MM.1S (cell line): ENCODE results near the gene PLCB1.

Source experiments
- DNase-seq: peaks from one replicate; pipeline ENCODE4 v3.0.0-alpha.2; 2015
- H2AFZ ChIP-seq: fragments of 300-600 bp; sonication (generic); 2 replicates; pipeline ENCODE4 v1.6.0; 2016; ENCODE audit warnings: antibody characterized with exemption, low read length
- H3F3A ChIP-seq: fragments of 300-600 bp; sonication (generic); 2 replicates; pipeline ENCODE4 v1.6.1; 2016; ENCODE audit warnings: mild to moderate bottlenecking, antibody characterized with exemption, low read length, moderate library complexity, mixed read lengths; ENCODE audit not compliant: insufficient read depth
- H3K27ac ChIP-seq: fragments of 300-600 bp; sonication (generic); 2 replicates; pipeline ENCODE4 v1.5.1; 2016; ENCODE audit warnings: mild to moderate bottlenecking, low read length
- H3K27me3 ChIP-seq: fragments of 300-600 bp; sonication (generic); replicated peaks from 2 replicates; pipeline ENCODE4 v1.6.0; 2016; ENCODE audit warnings: low read length; ENCODE audit not compliant: insufficient read depth
- H3K36me3 ChIP-seq: fragments of 300-600 bp; sonication (generic); replicated peaks from 2 replicates; pipeline ENCODE4 v1.6.1; 2016; ENCODE audit warnings: mild to moderate bottlenecking, low read length, mixed read lengths; ENCODE audit not compliant: insufficient read depth
- H3K4me1 ChIP-seq: fragments of 300-600 bp; sonication (generic); 2 replicates; pipeline ENCODE4 v1.6.1; 2016; ENCODE audit warnings: low read length, mixed read lengths
- H3K4me2 ChIP-seq: fragments of 300-600 bp; sonication (generic); 2 replicates; pipeline ENCODE4 v1.6.0; 2016; ENCODE audit warnings: low read depth, low read length
- H3K4me3 ChIP-seq: fragments of 300-600 bp; sonication (generic); 2 replicates; pipeline ENCODE4 v1.5.1; 2016; ENCODE audit warnings: low read length, mixed read lengths
- H3K79me2 ChIP-seq: fragments of 300-600 bp; sonication (generic); 2 replicates; pipeline ENCODE4 v1.6.1; 2016; ENCODE audit warnings: mixed run types, low read length, mixed read lengths
- H3K9ac ChIP-seq: fragments of 300-600 bp; sonication (generic); 2 replicates; pipeline ENCODE4 v1.6.1; 2016; ENCODE audit warnings: low read length, mixed read lengths
- H3K9me2 ChIP-seq: fragments of 300-600 bp; sonication (generic); replicated peaks from 2 replicates; pipeline ENCODE4 v1.6.1; 2016; ENCODE audit warnings: mild to moderate bottlenecking, low read length, mixed read lengths; ENCODE audit not compliant: insufficient read depth
- H3K9me3 ChIP-seq: fragments of 300-600 bp; sonication (generic); replicated peaks from 2 replicates; pipeline ENCODE4 v1.6.1; 2016; ENCODE audit warnings: mild to moderate bottlenecking, low read length, mixed read lengths; ENCODE audit not compliant: insufficient read depth
- H4K20me1 ChIP-seq: fragments of 300-600 bp; sonication (generic); 2 replicates; pipeline ENCODE4 v1.6.1; 2016; ENCODE audit warnings: mild to moderate bottlenecking, low read length, moderate library complexity, mixed read lengths; ENCODE audit not compliant: insufficient read depth
- EZH2 ChIP-seq: fragments of 300-600 bp; sonication (generic); optimal IDR thresholded peaks from 2 replicates; pipeline ENCODE3; 2017; ENCODE audit warnings: low read depth, mild to moderate bottlenecking, antibody characterized with exemption, low read length, mixed read lengths
- EZH2phosphoT487 ChIP-seq: fragments of 300-600 bp; sonication (generic); IDR thresholded peaks from 2 replicates; pipeline ENCODE4 v1.6.1; 2018; ENCODE audit warnings: antibody characterized with exemption, low read length
- TF ChIP-seq, protein P1 (sequence below): fragments of 300-600 bp; sonication (generic); IDR thresholded peaks from 2 replicates; pipeline ENCODE4 v1.5.1; 2016; ENCODE audit warnings: antibody characterized with exemption, low read length, mixed read lengths

PLCB1 gene

DNA sequence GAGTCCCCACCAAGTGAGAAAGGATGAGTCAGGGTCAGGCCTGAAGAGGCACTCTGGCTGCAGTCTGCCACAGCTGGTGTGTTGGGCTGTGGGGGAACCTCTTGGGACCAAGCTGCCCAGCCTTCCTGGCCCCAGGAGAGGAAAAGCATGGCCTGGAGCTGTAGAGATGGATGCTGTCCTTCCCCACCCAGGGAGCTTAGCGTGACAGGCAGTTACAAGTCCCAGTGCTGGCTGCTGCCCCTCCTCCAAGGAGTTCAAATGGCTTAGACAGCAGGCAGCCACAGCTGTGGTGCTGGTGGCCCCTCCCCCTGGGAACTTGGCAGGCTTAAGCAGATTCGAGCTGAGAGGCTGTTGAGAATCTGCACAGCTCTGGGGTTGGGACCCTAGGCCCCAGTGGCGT lies 253.2 kb downstream of the PLCB1 start:
- Histone ChIP-seq H4K20me1 (no peaks in the 10 kb centered on the region), H3K9me2 (no peaks in the 10 kb centered on the region), H3K36me3 (no peaks in the 10 kb centered on the region), H3K27me3 (no peaks in the 10 kb centered on the region), H3K27ac (no peak overlapping the region), H3K9me3 (no peaks in the 10 kb centered on the region), H3K4me3 (no peak overlapping the region), H3K79me2 (no peaks in the 10 kb centered on the region), H3K4me2 (no peak overlapping the region), H3K4me1 (no peaks in the 10 kb centered on the region), H3K9ac (no peak overlapping the region), H3F3A (no peaks in the 10 kb centered on the region), H2AFZ (no peak overlapping the region)
- TF ChIP-seq EZH2: no peak
- no peak for TF ChIP-seq EZH2phosphoT487
- no peak for DNase-seq

DNA sequence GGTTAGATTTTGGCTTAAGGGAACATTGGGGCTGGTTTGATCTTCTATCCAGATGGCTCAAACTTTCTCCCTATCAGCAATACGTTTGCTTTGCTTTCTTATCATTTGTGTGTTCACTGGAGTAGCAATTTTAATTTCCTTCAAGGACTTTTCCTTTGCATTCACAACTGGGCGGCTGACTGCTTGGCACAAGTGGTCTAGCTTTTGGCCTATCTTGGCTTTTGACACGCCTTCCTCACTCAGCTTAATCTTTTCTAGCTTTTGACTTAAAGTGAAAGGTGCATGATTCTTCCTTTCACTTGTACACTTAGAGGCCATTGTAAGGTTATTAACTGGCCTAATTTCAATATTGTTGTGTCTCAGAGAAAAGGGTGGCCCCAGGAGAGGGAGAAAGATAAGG lies 254.9 kb downstream of the PLCB1 start:
- H3K9me2 ChIP-seq: no peaks in the 10 kb centered on the region
- H3K79me2 ChIP-seq: no peaks in the 10 kb centered on the region
- H3K36me3 ChIP-seq: no peaks in the 10 kb centered on the region
- no peak overlapping the region for H3K9ac ChIP-seq
- H3K27ac ChIP-seq: no peak overlapping the region
- H3K27me3 ChIP-seq: no peaks in the 10 kb centered on the region
- TF ChIP-seq EZH2 (no peak), EZH2phosphoT487 (no peak)
- TF ChIP-seq, protein P1, sequence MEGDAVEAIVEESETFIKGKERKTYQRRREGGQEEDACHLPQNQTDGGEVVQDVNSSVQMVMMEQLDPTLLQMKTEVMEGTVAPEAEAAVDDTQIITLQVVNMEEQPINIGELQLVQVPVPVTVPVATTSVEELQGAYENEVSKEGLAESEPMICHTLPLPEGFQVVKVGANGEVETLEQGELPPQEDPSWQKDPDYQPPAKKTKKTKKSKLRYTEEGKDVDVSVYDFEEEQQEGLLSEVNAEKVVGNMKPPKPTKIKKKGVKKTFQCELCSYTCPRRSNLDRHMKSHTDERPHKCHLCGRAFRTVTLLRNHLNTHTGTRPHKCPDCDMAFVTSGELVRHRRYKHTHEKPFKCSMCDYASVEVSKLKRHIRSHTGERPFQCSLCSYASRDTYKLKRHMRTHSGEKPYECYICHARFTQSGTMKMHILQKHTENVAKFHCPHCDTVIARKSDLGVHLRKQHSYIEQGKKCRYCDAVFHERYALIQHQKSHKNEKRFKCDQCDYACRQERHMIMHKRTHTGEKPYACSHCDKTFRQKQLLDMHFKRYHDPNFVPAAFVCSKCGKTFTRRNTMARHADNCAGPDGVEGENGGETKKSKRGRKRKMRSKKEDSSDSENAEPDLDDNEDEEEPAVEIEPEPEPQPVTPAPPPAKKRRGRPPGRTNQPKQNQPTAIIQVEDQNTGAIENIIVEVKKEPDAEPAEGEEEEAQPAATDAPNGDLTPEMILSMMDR: no peak
- no peak overlapping the region for H3K4me2 ChIP-seq
- H3F3A ChIP-seq: no peaks in the 10 kb centered on the region
- no peak for DNase-seq
- no peaks in the 10 kb centered on the region for H3K9me3 ChIP-seq
- H3K4me1 ChIP-seq: no peaks in the 10 kb centered on the region
- no peaks in the 10 kb centered on the region for H4K20me1 ChIP-seq
- H2AFZ ChIP-seq: no peak overlapping the region
- no peak overlapping the region for H3K4me3 ChIP-seq

DNA sequence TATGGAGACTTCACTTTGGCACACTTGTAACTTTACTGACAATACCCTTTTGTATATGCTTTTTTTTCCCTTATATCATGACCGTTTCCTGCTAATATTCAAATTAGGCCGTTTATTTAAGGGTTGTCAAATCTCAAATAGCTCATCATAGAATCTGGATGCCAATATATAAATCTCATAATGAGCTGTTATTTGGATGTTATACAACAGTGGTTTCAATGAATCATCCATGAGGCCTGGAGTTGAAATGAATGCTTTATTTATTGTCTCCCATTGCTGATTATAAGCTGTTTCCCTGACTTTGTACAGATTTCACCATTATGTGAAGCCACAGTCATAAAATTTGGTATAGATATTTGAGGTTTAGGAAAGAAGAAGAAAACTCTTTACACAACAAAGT lies 256.1 kb downstream of the PLCB1 start:
- Histone ChIP-seq H3K9me2 (no peaks in the 10 kb centered on the region), H3K4me2 (no peak overlapping the region), H3K36me3 (no peaks in the 10 kb centered on the region), H4K20me1 (no peaks in the 10 kb centered on the region), H3K9ac (no peak overlapping the region), H3K4me3 (no peak overlapping the region), H2AFZ (no peak overlapping the region), H3K27me3 (no peaks in the 10 kb centered on the region), H3K4me1 (no peaks in the 10 kb centered on the region), H3K9me3 (no peaks in the 10 kb centered on the region), H3K27ac (no peak overlapping the region), H3K79me2 (no peaks in the 10 kb centered on the region), H3F3A (no peaks in the 10 kb centered on the region)
- TF ChIP-seq, protein P1: no peak
- TF ChIP-seq EZH2phosphoT487: no peak
- TF ChIP-seq EZH2: no peak
- DNase-seq: no peak

DNA sequence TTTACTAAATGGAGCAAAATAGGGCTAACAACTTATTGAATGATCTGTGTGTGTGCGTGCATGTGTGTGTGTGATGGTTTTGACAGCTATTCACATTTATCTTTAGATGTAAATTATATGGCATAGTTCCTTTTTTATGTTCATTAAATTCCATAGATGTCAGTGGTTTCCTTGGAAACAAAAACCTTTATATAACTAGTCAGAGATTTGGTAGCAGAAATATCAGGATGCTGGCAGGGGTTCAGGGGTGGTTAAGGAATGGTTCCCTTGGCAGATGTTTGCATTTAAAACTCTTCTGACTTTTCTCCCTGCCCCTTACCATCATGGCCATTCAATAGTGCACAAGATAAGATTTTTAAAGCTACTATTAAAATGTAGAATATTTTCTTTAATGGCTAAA lies 256.6 kb downstream of the PLCB1 start:
- no peak for DNase-seq
- TF ChIP-seq, protein P1: no peak
- no peak for TF ChIP-seq EZH2
- TF ChIP-seq EZH2phosphoT487: no peak
- Histone ChIP-seq H3K9ac (no peak overlapping the region), H3K4me1 (peaks cover 3% of the 10 kb centered on the region; the same call in 1 of the 2 replicates), H3K4me2 (no peak overlapping the region), H4K20me1 (no peaks in the 10 kb centered on the region), H3K27ac (no peak overlapping the region), H3K9me3 (no peaks in the 10 kb centered on the region), H3K27me3 (no peaks in the 10 kb centered on the region), H3F3A (no peaks in the 10 kb centered on the region), H3K79me2 (no peaks in the 10 kb centered on the region), H3K4me3 (no peak overlapping the region), H3K36me3 (no peaks in the 10 kb centered on the region), H3K9me2 (no peaks in the 10 kb centered on the region), H2AFZ (no peak overlapping the region)
